Activated CD4-positive, alpha-beta T cell treated with anti-CD3 and anti-CD28 coated beads, Interleukin-2, Interleukin-6, amounts not matched to agents 100 ng/mL and 50 ng/mL, durations not matched to agents 16 hours and 8 hours (primary cell): Measurements from ENCODE around the gene CAPN5.

Source experiments
- DNase-seq: peaks from one replicate; pipeline ENCODE4 v3.0.0-alpha.2; 2020

The CAPN5 gene

DNA sequence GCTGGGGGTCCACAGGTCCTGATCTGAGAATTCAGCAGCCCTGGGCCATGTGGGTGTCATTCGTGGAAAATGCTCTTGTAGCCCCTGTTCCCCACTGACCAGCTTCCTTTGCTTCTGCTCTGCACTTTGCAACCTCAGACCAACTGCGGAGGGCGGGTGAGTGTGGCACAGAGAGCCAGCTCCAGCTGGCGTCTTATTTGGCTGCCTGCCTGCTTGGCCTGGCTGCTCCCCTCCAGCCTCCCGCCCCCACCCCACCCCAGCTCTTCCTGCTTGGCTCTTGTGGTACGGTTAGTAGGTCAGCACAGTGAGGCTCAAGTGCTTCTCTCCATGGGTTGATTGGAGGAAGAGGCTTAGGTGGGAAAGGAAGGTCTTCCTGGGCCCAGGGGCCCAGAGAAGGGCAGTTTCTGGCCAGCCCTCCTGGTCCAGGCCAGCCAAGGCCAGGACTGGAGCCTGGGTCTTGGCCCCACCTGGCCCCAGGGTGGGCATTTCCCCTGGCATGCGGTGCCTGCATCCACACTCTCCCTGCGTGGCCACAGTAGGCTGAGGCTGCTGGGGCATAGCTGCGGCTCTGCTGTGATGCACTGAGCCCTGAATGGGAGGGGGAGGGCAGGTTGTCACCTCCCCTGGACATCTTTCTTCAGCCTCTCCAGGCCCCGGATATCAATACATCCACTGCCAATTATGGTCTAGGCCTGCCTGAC, 87.8 kb downstream of the CAPN5 start:
- DNase-seq, result no peak

DNA sequence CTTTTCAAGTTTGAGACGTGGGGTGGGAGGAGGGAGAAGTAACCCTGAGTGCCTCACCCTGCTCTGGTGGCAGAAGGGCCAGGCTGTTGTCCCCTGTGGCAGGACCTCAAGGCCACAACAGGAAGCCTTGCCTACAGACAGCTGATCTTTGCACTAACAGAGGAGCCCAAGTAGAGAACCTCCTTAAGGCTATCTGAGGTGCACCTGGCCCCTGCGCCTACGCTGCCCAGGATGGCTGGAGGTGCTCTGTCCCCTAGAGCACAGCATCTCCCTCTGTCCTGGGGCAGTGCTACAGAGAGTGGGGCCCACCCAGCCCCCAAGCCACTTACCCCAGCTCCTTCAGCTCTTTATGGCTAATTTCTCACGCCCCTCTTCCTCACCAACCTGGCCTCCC, 88.3 kb downstream of the CAPN5 start:
- DNase-seq, result no peak

DNA sequence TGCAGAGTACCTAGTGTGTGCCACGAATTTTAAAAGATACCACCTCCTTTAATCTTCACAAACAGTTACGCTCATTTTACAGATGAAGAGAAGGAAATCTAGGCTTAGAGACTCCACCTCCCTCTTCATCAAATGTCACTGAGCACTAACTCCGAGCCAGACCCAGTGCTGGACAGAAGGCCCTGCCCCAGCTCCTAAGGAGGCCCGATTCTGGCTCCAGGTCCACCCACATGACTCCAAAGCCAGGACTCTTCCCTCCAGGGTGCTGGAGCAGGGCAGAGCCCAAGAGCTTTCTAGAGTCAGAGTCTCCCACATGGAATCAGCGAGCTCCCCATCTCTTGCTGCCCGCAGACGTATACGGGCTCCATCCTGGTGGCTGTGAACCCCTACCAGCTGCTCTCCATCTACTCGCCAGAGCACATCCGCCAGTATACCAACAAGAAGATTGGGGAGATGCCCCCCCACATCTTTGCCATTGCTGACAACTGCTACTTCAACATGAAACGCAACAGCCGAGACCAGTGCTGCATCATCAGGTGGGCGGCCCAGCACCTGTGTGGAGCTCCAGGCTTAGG, 88.9 kb downstream of the CAPN5 start:
- DNase-seq, result no peak

DNA sequence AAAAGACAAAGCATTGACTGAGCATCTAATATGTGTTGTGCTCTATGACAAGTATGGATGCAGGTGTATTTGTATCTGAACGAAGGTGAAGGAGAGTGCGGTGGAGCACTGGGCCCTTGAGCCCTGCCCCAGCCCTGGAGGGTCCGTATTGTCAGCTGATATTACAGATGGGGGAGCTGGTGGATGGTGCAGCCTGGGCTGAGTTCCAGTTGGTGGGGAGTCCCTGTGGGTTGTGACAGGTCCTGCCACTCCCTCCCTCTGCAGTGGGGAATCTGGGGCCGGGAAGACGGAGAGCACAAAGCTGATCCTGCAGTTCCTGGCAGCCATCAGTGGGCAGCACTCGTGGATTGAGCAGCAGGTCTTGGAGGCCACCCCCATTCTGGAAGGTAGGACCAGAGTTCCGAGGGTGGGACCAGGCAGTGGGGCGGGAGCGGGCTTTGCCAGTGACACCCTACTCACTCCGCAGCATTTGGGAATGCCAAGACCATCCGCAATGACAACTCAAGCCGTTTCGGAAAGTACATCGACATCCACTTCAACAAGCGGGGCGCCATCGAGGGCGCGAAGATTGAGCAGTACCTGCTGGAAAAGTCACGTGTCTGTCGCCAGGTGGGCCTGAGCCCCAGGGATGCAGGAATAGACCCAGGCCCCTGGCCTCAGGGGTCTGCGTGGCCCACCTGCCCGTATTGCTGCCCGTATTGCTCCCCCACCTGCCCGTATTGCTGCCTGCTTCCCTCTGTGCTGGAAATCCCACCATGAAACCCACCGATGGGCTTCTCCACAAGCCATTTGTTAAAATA, 89.8 kb downstream of the CAPN5 start:
- no peak for DNase-seq

DNA sequence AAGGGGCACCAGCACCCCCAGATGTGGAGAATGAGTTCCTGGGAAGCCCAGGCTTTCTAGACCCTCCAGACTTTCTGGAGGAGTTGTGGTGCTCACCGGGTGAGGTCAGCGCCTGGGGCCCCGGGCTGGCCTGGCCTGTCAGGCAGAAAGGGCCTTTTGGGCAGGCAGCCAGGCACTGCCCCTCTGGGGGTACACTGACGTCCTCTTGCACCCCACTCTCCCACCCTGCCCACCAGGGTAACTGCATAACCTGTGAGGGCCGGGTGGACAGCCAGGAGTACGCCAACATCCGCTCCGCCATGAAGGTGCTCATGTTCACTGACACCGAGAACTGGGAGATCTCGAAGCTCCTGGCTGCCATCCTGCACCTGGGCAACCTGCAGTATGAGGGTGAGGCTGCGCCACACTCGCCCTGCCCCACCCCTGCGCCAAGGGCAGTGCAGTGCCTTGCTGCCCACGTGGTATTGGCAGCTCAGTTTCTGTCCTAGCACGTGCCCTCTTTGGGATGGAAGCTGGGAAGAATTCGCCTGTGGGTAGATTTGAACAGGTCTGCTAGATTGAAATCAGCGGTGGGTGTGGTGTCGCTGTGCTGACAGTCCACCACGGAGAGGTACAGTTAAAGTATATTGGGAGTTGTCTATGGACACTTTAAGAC, 91.4 kb downstream of the CAPN5 start:
- no peak for DNase-seq

DNA sequence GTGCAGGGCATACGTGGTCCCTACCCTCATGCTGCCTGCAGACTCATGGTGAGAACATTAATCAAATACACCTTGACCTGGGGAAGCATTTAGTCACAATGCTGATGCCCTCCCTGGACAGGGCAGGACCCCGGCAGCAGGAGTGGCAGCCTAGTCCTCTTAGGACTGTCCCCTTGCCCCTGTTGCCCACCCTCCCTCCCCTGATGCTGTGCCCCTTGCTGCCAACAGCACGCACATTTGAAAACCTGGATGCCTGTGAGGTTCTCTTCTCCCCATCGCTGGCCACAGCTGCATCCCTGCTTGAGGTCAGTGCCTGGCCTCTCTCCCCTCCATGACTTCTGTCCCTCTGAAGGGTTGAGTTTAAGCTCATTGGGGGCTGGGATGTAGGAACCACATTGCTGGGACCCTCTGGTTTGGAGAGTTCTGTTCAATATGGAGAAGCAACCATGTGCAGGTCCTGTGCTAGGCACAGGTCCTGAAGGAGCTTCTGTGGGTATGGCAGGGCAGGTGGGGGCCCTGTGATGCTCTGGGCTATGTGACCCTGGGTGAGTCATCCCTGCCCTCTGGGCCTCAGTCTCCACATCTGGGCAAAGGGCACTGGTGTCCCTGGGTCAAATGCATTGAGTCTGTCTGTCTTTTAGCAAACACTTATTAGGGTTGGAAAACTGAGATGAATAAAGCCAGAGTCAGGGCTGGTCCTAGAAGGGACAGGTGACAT, 92.6 kb downstream of the CAPN5 start:
- no peak for DNase-seq

DNA sequence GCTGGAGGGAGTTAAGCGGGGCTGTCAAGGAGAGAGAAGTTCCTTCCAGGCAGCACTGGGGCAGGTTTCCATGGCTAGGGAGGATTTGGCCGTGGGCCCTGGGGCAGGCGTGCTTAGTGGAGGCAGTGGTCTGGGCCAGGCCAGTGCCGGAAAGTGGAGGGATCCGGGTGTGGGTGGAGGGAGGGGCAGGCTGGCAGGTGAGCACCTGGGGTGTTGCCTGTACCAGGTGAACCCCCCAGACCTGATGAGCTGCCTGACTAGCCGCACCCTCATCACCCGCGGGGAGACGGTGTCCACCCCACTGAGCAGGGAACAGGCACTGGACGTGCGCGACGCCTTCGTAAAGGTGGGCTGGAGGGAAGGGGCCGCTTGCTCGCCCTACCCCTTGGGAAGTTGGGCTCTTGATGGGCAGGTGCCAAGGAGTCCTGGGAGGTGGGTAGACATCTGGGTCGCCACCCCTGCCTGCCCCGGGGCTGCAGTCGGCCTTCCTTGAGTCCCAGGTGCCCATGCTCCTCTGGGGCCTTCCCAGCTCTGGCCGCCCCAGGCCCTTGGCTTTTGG, 93.2 kb downstream of the CAPN5 start:
- DNase-seq, result no peak

DNA sequence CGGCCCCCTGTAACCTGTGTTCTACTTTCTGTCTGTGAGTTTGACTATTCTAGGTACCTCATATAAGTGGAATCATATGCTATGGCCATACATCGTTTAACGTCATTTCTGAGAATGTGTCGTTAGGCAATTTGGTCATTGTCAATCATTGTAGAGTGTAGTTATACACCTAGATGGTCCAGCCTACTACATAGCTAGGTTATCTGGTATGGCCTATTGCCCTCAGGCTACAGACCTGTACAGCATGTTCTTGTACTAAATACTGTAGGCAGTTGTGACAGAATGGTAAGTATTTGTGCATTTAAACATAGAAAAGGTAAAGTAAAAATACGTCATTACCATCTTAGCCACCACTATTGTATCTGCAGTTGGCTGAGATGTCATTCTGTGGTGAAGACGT, 96.5 kb downstream of the CAPN5 start:
- DNase-seq, result no peak

DNA sequence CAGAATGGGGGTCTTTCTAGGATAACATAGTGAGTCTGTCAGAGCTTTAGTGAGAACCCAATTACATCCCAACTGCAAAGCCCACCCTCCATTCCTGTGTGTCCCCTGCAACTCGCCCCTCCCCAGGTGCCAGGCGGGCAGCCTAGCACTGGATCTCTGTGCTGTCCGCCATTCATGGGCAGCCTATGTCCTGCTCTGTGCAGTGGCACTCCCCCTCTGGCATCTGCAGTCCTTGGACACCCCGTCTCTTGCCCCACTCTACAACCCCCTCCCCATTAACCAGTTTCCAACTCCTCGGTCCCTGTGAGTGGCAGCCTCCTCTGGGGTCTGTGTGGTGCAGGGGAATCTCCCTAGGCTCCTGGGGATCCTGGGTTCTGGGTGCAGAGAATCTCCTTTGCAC, 98.3 kb downstream of the CAPN5 start:
- no peak for DNase-seq

DNA sequence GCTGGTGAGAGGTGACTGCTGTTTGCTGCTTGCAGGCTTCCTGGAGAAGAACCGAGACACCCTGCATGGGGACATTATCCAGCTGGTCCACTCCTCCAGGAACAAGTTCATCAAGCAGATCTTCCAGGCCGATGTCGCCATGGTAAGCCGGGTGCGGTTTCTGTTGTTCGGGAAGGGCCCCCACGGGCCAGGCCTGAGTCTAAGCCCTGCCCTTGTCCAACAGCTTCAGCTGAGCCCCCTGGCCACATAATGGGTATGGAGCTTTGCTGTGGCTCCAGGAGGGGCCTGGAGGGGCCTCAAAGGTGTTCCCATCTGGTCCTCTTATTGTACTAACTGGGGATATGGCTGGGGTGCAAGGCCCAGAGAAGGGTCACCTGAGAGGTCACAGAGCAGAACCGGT, 99.2 kb downstream of the CAPN5 start:
- no peak for DNase-seq

DNA sequence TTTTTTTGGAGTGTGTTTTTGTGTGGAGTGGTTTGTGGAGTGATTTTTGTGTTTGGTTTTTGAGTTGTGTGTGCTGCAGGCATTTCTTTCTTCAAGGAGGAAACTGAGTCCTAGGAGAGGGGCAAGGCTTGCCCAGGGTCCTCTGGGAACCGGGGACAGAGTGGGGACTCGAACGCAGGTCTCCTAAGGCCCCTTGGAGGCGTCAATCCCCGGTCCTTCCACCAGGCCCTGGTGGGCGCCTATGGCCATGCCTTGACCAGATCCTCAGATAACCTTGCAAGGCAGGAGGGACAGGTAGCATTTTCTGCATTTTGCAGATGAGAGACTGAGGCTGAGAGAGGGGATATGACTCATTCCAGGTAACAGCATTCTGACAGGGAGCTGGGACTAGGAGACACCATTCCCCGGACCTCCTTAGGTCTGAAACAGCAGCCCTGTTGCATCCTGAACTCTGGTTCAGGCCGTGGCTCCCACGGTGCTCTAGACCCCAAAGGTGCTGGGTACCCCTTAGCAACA, 100.4 kb downstream of the CAPN5 start:
- no peak for DNase-seq

DNA sequence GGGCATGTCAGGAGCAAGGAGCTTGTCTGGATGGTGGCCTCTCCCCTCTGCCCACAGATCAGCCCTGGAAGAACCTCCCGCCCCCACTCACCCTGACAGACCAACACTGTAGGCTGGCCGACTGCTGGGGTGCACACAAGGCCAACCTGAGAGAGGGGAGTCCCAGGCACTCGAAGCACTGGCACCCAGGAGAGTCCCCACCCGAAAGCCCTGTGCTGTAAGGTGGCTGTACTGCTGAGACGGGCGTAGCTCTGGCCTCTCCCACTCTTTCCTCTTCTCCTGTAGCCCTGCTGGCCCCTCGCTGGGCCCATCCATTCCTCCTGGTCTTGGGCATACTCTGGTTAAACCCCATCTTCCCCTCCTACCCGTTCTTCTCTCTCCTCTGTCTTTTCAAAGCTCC, 101.0 kb downstream of the CAPN5 start:
- DNase-seq, result no peak

DNA sequence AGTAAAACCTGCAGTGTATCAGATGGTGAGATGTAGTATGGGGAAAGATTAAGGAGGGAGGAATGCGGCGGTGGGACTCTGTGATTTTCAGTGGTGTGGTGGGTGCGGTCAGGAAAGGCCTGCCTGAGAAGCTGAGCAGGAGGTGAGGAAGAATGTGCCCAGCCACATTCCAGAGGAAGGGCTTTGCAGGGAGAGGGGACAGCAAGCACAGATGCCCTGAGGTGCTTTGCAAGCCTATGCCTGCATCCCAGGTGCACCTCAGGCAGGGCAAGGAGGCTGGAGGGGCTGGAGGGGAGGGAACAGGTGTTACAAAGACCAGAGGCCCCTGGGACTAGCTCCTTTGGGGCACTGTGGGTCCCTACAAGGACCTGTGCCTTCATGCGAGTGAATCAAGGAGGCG, 103.3 kb downstream of the CAPN5 start:
- DNase-seq, result no peak

DNA sequence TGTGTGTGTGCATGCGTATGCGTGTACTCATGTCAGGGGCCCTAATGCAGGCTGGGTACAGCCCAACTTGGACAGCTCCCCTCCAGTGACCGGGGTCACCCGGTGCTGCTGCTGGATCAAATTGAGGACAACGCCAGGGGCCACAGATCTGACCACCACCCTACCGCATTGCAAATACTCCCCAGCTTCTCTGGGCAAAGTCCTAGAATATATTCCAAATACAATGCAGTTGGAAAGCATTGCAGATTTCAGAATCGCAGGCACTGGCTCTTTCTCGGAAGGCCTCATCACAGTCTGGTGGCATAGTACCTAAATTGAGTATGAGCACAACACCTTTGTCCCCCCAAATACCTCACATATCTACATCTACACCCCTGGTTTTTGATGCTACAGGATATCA, 104.5 kb downstream of the CAPN5 start:
- no peak for DNase-seq

DNA sequence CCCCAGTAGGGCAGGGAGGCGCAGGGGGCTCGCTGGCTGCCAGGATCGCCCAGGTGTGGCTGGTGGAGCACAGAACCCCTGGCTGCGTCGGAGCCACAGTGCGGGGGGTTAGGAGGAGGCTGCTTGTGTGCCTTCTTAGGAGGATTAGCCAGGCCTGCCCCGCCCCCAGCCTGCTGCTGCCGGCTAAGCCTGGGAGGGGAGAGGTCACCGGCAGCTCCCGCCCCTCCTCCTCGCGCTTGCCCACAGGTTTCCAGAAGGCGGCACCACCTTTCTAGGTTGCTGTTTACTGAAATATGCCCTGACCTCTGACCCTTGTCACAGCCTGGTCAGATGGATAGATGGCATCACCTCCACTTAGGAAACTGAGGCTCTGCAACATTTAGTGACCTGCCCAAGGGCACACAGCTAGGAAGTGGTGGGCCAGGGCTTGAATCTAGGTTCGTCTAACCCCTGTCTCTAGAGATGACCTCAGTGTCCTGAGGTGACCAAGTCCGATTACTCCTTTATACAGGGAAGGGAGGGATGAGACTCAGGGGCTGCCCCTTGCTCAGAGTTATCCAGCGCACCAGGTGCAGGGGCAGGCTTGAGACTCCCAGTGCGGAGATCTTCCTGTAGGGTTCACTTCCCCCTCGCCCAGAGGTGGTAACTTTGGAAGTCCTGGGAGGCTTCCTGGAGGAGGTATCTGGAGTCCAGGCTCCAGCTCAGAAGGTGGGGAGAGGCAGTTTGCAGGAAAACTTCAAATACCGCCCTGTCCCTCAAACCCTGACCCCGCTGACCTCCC, 105.3 kb downstream of the CAPN5 start:
- DNase-seq, result no peak

DNA sequence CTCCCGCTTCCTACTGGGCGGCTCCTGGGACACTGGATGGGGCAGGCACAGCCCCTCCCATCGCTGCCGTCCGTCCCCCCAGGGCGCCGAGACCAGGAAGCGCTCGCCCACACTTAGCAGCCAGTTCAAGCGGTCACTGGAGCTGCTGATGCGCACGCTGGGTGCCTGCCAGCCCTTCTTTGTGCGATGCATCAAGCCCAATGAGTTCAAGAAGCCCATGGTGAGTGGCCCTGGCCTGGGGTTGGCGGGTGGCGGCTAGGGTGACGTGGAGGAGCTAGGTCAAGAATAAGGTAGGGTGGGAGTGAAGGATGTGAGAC, 105.9 kb downstream of the CAPN5 start:
- no peak for DNase-seq

DNA sequence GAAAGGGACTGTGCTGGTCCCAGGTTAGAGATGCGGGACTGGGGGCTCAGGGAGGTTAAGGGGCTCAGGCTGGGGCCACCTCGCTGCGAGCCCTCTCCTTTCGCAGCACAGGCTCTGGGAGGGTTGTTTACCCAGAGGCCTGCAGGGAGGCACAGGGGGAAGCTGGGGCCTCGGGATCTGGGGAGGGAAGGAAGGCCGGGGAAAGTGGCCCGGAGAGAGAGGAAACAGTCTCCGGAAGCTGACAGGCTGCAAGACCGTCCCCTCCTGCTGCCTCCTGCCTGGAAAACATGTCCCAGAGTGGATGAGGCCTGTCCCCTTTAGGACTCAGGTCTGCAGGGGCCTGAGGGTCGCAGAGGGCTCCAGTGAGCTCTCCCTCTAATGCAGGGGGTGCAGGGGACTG, 106.7 kb downstream of the CAPN5 start:
- no peak for DNase-seq

DNA sequence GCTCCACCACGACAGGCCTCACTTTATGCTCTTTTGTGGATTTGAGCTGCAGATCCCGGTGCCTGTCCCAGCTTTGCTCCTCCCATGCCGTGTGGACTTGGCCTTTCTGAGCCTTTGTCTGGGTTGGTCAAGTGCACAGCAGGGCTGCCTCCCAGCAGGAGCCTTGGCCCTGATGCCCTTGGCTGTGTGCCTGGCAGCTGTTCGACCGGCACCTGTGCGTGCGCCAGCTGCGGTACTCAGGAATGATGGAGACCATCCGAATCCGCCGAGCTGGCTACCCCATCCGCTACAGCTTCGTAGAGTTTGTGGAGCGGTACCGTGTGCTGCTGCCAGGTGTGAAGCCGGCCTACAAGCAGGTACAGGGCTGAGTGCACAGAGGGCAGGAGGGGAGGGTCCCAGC, 107.8 kb downstream of the CAPN5 start:
- no peak for DNase-seq

DNA sequence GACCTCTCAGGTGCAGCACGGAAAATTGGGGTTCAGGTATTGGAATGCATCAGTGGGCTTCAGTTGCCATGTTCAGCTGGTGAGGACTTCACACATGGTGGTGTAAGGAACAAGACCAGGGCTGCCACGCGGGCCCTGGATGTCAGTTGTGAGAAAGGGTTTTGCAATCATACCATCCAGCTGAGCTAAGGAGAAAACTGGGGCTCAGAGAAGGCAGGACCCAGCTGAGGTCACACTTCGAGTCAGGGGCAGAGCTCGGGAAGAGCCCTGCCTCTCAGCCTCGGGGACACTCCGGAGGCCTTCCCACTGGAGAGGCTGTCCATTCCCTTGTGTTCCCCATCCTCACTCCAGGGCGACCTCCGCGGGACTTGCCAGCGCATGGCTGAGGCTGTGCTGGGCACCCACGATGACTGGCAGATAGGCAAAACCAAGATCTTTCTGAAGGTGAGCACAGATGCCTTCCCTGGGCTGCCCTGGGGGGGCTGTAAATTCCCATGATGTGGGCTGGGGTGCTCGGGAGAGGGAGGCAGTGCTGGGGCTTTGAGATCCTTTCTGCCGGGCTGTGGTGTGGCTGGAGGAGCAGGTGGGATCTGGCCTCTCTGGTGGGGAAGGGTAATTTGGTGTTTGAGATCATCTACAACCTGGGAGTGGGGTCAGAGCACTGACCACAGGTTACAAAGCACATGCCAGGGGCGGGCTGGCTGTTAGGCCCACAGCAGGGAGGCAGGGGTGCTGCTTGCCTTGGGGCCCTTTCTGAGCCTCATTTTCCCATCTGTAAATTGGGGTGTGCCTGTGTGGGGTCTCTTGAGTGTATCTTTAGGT, 108.5 kb downstream of the CAPN5 start:
- DNase-seq, result no peak
